Cortex of kidney (tissue), 1 donor: ENCODE data around the gene TLR7.

Experiments
- DNase-seq: peaks from one replicate; lab custom pipeline; 2025; lab: John Stamatoyannopoulos, UW

The TLR7 gene

DNA sequence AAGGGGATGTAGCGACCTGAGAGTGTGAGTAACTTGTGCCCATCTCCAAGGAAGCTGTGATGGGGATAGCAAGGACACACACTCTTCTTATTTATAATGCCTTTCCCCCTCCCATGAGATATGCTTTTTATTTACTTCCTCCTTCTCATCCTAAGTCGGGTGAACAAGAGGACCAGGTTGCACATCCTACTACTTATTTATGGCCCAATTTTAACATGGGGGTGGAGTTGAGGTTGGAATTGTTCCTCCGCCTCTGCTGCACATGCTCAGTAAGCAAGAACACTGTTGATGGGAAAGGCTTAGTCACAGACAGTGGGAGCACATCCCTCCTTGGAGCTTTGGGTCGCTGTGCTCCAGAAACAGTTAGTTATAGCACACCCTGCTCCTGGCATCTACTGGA lies 24.3 kb downstream of the TLR7 start:
- DNase-seq, result no peak

- no peak for DNase-seq
Measured at GRCh38 chrX:12891915-12892506, 25.1 kb downstream of the TLR7 start.

GRCh38 chrX:12892716-12893115 lies 25.8 kb downstream of the TLR7 start:
- DNase-seq, result no peak

DNA sequence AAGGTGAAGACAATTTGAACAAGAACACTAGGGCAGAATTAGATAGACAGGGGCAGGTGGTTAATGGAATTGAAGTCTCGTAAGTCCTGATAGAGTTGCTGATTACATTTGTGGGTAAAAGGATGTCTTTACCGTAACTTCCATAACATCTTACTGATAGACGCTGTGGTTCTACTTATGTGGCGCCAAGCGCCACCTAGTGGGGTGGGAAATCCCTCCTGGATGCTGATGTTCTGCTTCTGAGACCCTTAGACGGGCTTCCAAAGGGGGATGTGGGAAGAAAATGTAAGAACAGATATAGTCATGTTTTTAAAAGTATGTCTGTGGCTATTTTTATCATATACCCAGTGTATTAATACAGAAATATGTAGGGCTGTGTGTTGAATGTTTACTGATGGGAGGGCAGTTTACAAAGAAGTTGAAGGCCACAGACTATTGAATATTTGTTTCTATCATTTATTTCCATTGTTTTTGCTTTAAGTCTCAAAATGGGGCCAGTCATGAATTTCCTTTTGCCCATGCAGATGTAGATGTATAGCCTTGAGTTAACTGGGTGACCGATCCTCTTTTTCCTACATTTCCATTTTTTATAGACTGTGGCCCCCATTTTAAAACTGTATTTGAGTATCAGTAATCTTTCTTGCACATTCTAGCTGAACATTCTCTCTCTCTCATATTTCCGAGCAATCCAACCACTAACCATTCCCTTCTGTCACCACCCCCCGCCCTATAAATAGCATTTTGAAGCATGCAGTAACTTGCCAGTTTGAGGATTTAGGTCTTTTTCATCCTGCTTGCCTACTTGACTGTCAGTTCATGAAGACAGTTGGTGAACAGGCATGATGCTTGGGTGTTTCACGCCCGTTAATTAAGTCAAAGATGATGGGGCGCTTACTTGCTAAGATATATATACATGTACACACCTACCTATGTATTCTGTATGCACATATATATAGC lies 27.5 kb downstream of the TLR7 start:
- no peak for DNase-seq

GRCh38 chrX:12895866-12896265 lies 29.0 kb downstream of the TLR7 start:
- DNase-seq, result no peak

DNA sequence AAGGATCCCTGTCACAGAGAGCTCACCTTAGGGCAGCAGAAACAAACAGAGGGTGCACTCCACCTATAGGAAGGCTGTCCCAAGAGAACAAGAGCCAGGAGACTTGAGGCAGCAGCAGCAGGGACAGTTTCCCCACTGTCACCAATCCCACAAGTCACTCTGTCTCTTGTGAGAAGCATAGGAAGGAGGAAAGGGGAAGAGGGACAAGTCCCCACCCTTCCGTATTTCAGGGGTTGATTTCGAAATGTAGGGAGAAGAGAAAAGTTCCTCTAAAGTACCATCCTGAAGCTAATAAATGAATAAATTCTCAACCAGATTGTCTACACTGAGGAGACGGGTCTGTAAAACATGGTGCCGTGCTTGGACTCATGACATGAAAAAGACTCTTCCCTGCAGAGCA lies 30.1 kb downstream of the TLR7 start:
- no peak for DNase-seq

DNA sequence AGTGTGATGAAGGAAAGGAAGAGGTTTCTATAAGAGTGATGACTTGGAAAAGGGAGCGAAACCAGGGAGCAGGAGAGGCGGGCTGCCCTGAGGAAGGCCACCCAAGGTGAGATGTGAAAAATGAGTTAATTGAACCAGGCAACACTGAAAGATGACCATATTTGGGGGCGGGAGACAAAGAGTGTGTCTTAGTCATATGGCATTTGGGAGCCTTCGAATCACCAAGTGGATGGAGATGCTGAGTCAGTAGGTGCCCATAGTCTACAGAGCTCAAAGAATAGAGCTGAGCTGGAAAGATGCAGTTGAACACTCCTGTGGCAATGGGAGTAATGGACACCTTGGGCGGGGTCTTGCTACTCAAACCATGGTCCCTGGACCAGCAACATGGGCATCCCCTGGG lies 31.2 kb downstream of the TLR7 start:
- no peak for DNase-seq

DNA sequence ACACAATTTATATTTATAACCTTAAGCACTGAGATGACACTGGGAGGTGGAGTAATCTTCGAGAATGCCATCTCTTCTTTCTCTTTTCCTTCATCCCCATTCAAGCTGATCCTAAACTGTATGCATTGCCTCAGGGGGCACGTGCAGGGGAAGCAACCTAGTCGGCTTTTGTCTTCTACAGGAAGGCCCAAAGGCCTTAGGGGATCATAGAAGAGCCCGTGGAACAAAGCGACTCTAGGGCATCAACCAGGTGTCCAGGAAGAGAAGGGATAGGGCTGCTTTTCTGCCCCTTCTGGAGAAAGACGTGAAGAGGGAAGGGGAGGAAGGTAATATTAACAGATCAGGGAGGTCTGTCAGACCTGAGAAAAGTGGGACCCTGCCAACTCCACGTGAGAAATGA lies 32.6 kb downstream of the TLR7 start:
- DNase-seq, result no peak

DNA sequence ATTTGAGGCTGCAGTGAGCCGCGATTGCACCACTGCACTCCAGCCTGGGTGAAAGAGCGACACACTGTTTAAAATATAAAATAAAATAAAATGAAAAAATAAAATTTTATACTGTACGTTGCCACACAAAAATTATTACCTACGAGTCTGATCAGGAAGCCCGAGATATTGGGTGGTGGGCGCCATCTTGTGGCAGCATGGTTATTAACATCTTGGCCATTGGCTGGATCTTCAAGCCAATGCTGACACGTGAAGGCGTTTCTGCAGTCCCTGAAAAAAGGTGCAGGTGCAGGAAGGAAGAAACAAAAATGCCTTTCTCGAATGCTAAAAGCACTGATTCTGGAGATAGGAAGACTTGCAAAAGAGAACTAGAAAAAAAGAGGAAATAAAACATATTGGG lies 34.6 kb downstream of the TLR7 start:
- DNase-seq, result no peak

DNA sequence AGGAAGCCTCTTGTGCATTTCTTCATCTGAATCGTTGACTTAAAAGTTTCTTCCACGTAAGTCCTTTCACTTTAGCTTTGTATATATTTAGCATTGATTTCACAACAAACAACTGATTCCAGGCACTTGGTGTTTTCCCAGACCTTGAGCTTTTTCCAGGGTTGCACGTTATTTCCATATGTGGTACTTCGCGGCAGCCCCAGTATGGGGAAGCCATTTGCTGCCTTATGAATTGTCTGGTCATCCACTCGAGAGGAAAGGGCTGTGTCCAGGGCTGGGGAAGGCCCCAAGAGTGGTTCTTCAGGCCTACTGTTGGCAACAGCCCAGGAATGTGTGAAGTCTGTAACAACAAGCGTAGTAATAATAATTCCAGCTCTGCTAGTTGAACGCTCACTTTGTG lies 36.8 kb downstream of the TLR7 start:
- no peak for DNase-seq

GRCh38 chrX:12906046-12906761 lies 39.3 kb downstream of the TLR7 start, which contains the start of gene TLR8:
Gene TLR8 (plus strand): TSS chrX:12906620. CDS start chrX:12906707, 87 bp downstream.
- no peak for DNase-seq

DNA sequence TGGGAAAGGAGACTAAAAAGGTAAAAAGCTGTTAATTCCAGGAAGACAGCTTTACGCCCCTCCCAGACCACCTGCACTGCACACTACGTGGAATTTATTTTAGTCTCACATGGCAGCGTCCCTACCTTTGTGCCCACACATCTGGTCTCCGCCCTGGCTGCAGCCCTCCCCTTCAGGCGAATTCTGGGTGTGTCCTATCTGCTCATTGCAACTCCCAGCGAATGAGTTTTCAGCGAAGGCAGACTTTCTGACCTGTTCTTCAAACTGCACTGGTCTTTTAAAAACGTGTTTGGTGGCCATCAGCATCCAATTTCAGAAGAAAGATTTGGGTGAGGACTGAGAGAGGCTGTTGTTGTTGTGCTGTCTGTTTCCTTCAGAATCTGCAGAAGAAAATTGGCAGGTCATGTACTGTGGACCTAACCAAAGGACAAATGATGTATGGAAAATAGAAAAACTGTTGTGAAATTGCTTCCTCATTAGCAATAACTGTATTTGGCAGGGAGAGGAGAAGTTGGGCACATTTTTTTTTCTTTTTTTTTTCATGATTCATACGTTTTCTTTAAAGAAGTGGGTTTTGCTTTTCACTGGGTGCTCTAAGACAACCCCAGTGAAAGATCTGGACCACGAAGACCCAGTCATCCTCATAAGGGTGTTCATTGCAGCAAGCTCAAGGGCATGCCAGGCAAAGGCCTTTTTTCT lies 43.7 kb downstream of the TLR7 start:
- no peak for DNase-seq

- no peak for DNase-seq
Measured at GRCh38 chrX:12911122-12911470, 44.2 kb downstream of the TLR7 start.

GRCh38 chrX:12912791-12913482 lies 46.1 kb downstream of the TLR7 start:
- DNase-seq, result no peak

GRCh38 chrX:12917753-12918152 lies 50.9 kb downstream of the TLR7 start:
- DNase-seq, result no peak

DNA sequence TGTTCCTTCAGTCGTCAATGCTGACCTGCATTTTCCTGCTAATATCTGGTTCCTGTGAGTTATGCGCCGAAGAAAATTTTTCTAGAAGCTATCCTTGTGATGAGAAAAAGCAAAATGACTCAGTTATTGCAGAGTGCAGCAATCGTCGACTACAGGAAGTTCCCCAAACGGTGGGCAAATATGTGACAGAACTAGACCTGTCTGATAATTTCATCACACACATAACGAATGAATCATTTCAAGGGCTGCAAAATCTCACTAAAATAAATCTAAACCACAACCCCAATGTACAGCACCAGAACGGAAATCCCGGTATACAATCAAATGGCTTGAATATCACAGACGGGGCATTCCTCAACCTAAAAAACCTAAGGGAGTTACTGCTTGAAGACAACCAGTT lies 52.2 kb downstream of the TLR7 start:
- no peak for DNase-seq

- DNase-seq, result no peak
Measured at GRCh38 chrX:12919620-12920019, 52.7 kb downstream of the TLR7 start.

- no peak for DNase-seq
Measured at GRCh38 chrX:12920990-12921389, 54.1 kb downstream of the TLR7 start.

GRCh38 chrX:12921886-12922598 lies 55.2 kb downstream of the TLR7 start:
- DNase-seq, result no peak

- no peak for DNase-seq
Measured at GRCh38 chrX:12922599-12922919, 55.7 kb downstream of the TLR7 start.

DNA sequence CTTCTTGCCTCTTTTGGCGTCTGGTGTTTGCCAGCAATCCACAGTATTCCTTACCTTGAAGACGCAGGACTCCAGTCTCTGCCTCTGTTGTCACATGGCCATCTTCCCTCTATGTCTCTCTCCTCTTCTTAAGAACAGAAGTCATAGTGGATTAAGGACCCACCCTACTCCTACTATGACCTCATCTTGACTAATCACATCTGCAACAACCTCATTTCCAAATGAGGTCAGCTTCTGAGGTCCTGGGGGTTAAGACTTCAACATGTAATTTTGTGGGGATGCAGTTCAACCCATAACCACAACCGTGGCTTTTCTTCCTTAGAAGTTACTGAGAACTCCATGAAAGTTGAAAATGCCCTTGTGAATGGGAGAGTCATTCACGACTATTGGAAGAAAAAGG lies 62.8 kb downstream of the TLR7 start:
- no peak for DNase-seq
